Midbrain (tissue), 1 donor: ENCODE results near the gene FERMT2.

ENCODE experiments used
- DNase-seq: peaks from one replicate; lab custom pipeline; 2025; lab: John Stamatoyannopoulos, UW

FERMT2 gene

DNA sequence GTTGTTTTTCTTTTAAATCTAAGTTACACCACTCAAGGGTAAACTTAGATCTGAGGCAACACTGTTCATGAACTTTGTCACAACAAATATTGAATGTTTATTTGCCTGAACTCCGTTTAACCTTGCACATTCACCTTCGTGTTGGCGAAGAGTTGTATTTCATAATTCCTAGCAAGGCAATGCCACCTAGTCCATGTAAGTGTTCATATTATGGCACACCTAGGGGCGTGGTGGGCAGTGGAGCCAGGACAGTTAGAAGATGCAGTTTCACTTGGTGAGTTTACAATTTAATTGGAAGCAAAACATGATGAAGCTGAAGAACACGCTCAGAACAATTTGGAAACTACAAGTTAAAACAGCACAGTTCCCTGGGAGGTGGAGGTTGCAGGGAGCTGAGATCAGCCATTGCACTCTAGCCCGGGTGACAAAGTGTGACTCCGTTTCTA, 129.0 kb downstream of the FERMT2 start:
- DNase-seq = no peak

DNA sequence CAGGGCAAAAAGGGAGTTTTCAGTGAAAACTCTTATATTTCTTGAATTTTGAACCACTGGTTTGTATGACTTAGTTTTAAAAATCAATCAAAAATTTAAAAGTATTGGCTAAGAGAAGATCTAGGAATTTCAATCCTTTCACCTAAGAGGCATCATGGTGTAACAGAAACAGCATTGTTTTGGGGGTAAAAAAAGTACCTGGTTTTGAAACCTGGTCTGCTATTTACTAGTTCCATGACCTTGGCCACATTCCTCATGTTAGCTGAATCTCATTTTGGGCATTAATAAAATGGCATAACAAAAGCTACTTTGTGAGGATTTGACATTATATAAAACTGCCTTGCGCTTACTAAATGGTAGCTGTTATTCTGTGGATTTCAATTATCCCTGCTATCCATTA, 142.7 kb downstream of the FERMT2 start:
- DNase-seq = no peak
